Esophagus muscularis mucosa (tissue), 4 donors: ENCODE data around the gene SCN11A.

ENCODE experiments used
- EP300 ChIP-seq: sonication (generic); formaldehyde crosslinking; IDR thresholded peaks from one replicate; pipeline ENCODE4 v1.6.1; 2017; ENCODE audit warnings: antibody characterized with exemption
- POLR2A ChIP-seq: fragments of 450-650 bp; IDR thresholded peaks from one replicate; pipeline ENCODE4 v1.6.1; 2017; ENCODE audit warnings: antibody characterized with exemption, moderate library complexity, mild to moderate bottlenecking, low read depth
- POLR2AphosphoS5 ChIP-seq, 2 donors: sonication (generic); formaldehyde crosslinking; IDR thresholded peaks; one replicate each; pipeline ENCODE4 v1.6.1; 2017; ENCODE audit warnings: antibody characterized with exemption in 2 of 2
- TF ChIP-seq, protein P1 (sequence below), 3 experiments: fragments of 200-600 bp in 2 of 3; fragments of 450-650 bp in 1 of 3; sonication (generic) in 2 of 3; IDR thresholded peaks; one replicate each; pipeline ENCODE4 v1.5.1; 2017 to 2019; ENCODE audit warnings: antibody characterized with exemption in 3 of 3, mild to moderate bottlenecking in 2 of 3, moderate library complexity in 1 of 3

DNA sequence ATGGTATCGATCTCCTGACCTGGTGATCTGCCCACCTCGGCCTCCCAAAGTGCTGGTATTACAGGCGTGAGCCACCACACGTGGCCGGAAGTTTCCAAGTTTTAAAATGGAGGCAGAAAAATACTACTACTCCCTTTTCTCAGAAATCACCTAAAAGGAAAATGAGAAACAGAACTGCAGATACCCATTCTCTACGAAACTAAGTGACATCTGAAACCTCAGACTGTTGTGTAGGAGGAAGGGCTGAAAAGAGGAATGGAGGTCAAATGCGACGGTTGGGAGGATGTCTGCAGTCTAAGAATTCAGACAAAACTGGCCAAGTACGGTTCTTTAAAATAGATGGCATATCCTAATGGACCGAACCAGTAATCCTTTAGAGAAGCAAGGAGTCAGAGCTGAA lies 24.2 kb upstream of the SCN11A start:
- TF ChIP-seq, protein P1, sequence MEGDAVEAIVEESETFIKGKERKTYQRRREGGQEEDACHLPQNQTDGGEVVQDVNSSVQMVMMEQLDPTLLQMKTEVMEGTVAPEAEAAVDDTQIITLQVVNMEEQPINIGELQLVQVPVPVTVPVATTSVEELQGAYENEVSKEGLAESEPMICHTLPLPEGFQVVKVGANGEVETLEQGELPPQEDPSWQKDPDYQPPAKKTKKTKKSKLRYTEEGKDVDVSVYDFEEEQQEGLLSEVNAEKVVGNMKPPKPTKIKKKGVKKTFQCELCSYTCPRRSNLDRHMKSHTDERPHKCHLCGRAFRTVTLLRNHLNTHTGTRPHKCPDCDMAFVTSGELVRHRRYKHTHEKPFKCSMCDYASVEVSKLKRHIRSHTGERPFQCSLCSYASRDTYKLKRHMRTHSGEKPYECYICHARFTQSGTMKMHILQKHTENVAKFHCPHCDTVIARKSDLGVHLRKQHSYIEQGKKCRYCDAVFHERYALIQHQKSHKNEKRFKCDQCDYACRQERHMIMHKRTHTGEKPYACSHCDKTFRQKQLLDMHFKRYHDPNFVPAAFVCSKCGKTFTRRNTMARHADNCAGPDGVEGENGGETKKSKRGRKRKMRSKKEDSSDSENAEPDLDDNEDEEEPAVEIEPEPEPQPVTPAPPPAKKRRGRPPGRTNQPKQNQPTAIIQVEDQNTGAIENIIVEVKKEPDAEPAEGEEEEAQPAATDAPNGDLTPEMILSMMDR (IDR thresholded peaks at IDR 0.05), result no peak
- TF ChIP-seq POLR2A (no peak), POLR2AphosphoS5 (IDR thresholded peaks at IDR 0.05) (no peak), EP300 (no peak)
